ENCODE data around the gene USP3. TPM values are rescaled to one million over a fixed set of nuclear protein-coding genes. Genes with fewer than 3 reads are reported as not detected.

Gene USP3
- total RNA-seq, 4 donors from 2014 or later: 56.1 to 93.0 (median 73.7) TPM

GRCh38 chr15:63499611-63500010, 4.8 kb upstream of the USP3 start:
- in situ Hi-C loops (cut with MboI; ENCODE audit: low pct_ligation_motif_present in 1 of 4, low pct_unique_long_range_greater_than_20kb in 1 of 4, low sequenced_read_pairs in 3 of 4) (loop anchor here in 1 of 4 donors (10.0 kb wide), 1 partner anchor 105 kb away; no protein-coding TSS in a partner anchor), intact Hi-C loops (cut with DNase I; ENCODE audit: low total_unique reads) (loop anchor here (1.0 to 5.0 kb wide), 2 partner anchors 12 to 103 kb away; no protein-coding TSS in a partner anchor)
- TF ChIP-seq EP300 (IDR thresholded peaks at IDR 0.05; ENCODE audit: low read depth) (no peak), POLR2A (IDR thresholded peaks at IDR 0.05) (no peak), CTCF (IDR thresholded peaks at IDR 0.05) (no peak), POLR2AphosphoS5 (IDR thresholded peaks at IDR 0.05) (no peak)
- H3K27me3 ChIP-seq: no peaks in the 10 kb centered on the region
- H3K9me3 ChIP-seq: no peaks in the 10 kb centered on the region
- 72 to 82% methylated on average over 4 of the region's 4 CpGs for WGBS, 2 donors (ENCODE audit: low coverage in 1 of 2)
- no peaks in the 10 kb centered on the region for H3K36me3 ChIP-seq
- H3K4me3 ChIP-seq: no peak overlapping the region
- peak overlapping the region in 1 of 4 donors; percentile 60 for H3K27ac ChIP-seq
- H3K4me1 ChIP-seq: peaks cover 22 to 57% (median 29%) of the 10 kb centered on the region in 4 donors
- no peak for DNase-seq

- H3K36me3 ChIP-seq: no peaks in the 10 kb centered on the region
- peak; percentile 31 for DNase-seq
- in situ Hi-C loops (cut with MboI; ENCODE audit: low pct_ligation_motif_present in 1 of 4, low pct_unique_long_range_greater_than_20kb in 1 of 4, low sequenced_read_pairs in 3 of 4) (no loop called here), intact Hi-C loops (cut with DNase I; ENCODE audit: low total_unique reads) (loop anchor here (1.0 to 5.0 kb wide), 2 partner anchors 11 to 102 kb away; no protein-coding TSS in a partner anchor)
- 44 to 64% methylated on average over 2 to 8 of the region's 8 CpGs for WGBS, 2 donors (ENCODE audit: low coverage in 1 of 2)
- H3K4me3 ChIP-seq: peak overlapping the region in 2 of 4 donors; percentile 19 to 24
- peak overlapping the region; percentile 98 to 100 (median 98) for H3K27ac ChIP-seq
- TF ChIP-seq CTCF (IDR thresholded peaks at IDR 0.05) (no peak), POLR2AphosphoS5 (IDR thresholded peaks at IDR 0.05) (no peak), POLR2A (IDR thresholded peaks at IDR 0.05) (no peak), EP300 (IDR thresholded peaks at IDR 0.05; ENCODE audit: low read depth) (no peak)
- H3K9me3 ChIP-seq: no peaks in the 10 kb centered on the region
- H3K4me1 ChIP-seq: peaks cover 22 to 57% (median 29%) of the 10 kb centered on the region in 4 donors
- H3K27me3 ChIP-seq: no peaks in the 10 kb centered on the region
These were observed 3.8 kb upstream of the USP3 start for GRCh38 chr15:63500265-63501250.

- Histone ChIP-seq H3K36me3 (no peaks in the 10 kb centered on the region), H3K4me3 (peak overlapping the region in 3 of 4 donors; percentile 11 to 24 (median 19)), H3K27ac (peak overlapping the region; percentile 98 to 100 (median 98)), H3K27me3 (no peaks in the 10 kb centered on the region), H3K9me3 (no peaks in the 10 kb centered on the region), H3K4me1 (peaks cover 22 to 65% (median 35%) of the 10 kb centered on the region in 4 donors)
- DNase-seq: peak; percentile 83
- intact Hi-C loops (cut with DNase I; ENCODE audit: low total_unique reads) (loop anchor here (2.0 to 5.0 kb wide), 2 partner anchors 35 to 101 kb away; no protein-coding TSS in a partner anchor), in situ Hi-C loops (cut with MboI; ENCODE audit: low pct_ligation_motif_present in 1 of 4, low pct_unique_long_range_greater_than_20kb in 1 of 4, low sequenced_read_pairs in 3 of 4) (no loop called here)
- WGBS, 2 donors (ENCODE audit: low coverage in 1 of 2): 4 to 14% methylated on average over 6 to 20 of the region's 21 CpGs
- TF ChIP-seq CTCF (IDR thresholded peaks at IDR 0.05) (no peak), POLR2AphosphoS5 (IDR thresholded peaks at IDR 0.05) (peak; percentile 53 to 71 (median 61)), EP300 (IDR thresholded peaks at IDR 0.05; ENCODE audit: low read depth) (no peak), POLR2A (IDR thresholded peaks at IDR 0.05) (peak; percentile 37)
These were observed 2.9 kb upstream of the USP3 start for GRCh38 chr15:63501256-63502089.

All from transverse colon (tissue), 4 donors.